Vagina (tissue), 2 donors: ENCODE results near the gene DAP3.

Source experiments
- CTCF ChIP-seq, 3 experiments: fragments of 450-650 bp in 2 of 3; fragments of 200-600 bp in 1 of 3; sonication (generic) in 1 of 3; IDR thresholded peaks; one replicate each; pipeline ENCODE4 v1.5.1; 2017 to 2019; ENCODE audit warnings: antibody characterized with exemption in 3 of 3, mild to moderate bottlenecking in 2 of 3, moderate library complexity in 2 of 3
- POLR2A ChIP-seq, 2 donors: fragments of 450-650 bp; IDR thresholded peaks; one replicate each; pipeline ENCODE4 v1.6.1; 2017; ENCODE audit warnings: antibody characterized with exemption in 2 of 2, mild to moderate bottlenecking in 2 of 2, moderate library complexity in 2 of 2
- POLR2AphosphoS5 ChIP-seq, 2 donors: sonication (generic); formaldehyde crosslinking; IDR thresholded peaks; one replicate each; pipeline ENCODE4 v1.9.0; 2017; ENCODE audit warnings: antibody characterized with exemption in 2 of 2, mild to moderate bottlenecking in 2 of 2, low read depth in 1 of 2; ENCODE audit not compliant: insufficient read depth in 1 of 2

- TF ChIP-seq CTCF (IDR thresholded peaks at IDR 0.05) (no peak), POLR2AphosphoS5 (IDR thresholded peaks at IDR 0.05; ENCODE audit: insufficient read depth in 1 of 2, low read depth in 1 of 2) (no peak), POLR2A (IDR thresholded peaks at IDR 0.05) (no peak)
Observed at GRCh38 chr1:155696524-155696923, 7.6 kb downstream of the DAP3 start.
